HL-60 (cell line): Measurements from ENCODE around the gene ZFAND3.
"Not testable (repeated sequence)": the region's sequence is repeated elsewhere in the genome, so short reads cannot be mapped to it uniquely, and the experiment has no call there.

Experiments
- DNase-seq, 2 experiments: peaks; one replicate each; pipeline ENCODE4 v3.0.0-alpha.2; 2010 to 2020; ENCODE audit warnings: low read depth in 1 of 2, low spot score in 1 of 2
- H3K27ac ChIP-seq: fragments of 250-450 bp; sonication (Bioruptor Pico); replicated peaks from 2 replicates; pipeline ENCODE4 v1.5.1; 2020; ENCODE audit warnings: mild to moderate bottlenecking, moderate library complexity
- H3K27me3 ChIP-seq: fragments of 250-450 bp; sonication (Bioruptor Pico); 2 replicates; pipeline ENCODE4 v1.5.1; 2021; ENCODE audit warnings: mild to moderate bottlenecking, moderate library complexity; ENCODE audit not compliant: insufficient read depth, poor library complexity, severe bottlenecking
- H3K4me3 ChIP-seq: replicated peaks from 2 replicates; pipeline ENCODE4 v1.5.1; 2011; ENCODE audit warnings: mild to moderate bottlenecking, control low read depth, low read length; ENCODE audit not compliant: insufficient read depth
- GABPA ChIP-seq: IDR thresholded peaks from 2 replicates; pipeline ENCODE4 v1.6.1; 2012; ENCODE audit warnings: low read depth
- POLR2AphosphoS5 ChIP-seq: IDR thresholded peaks from 2 replicates; pipeline ENCODE4 v1.6.1; 2012; ENCODE audit warnings: low read depth
- SPI1 ChIP-seq: IDR thresholded peaks from 2 replicates; pipeline ENCODE4 v1.6.1; 2012; ENCODE audit warnings: low read depth, mild to moderate bottlenecking, borderline replicate concordance
- TF ChIP-seq, protein P1 (sequence below): IDR thresholded peaks from 2 replicates; pipeline ENCODE4 v1.6.1; 2012; ENCODE audit warnings: low read depth; ENCODE audit not compliant: insufficient replicate concordance
- TF ChIP-seq, protein P2 (sequence below): IDR thresholded peaks from one replicate; pipeline ENCODE4 v1.5.1; 2011; ENCODE audit warnings: low read length, control low read depth, inconsistent platforms; ENCODE audit not compliant: insufficient read depth

Gene ZFAND3

DNA sequence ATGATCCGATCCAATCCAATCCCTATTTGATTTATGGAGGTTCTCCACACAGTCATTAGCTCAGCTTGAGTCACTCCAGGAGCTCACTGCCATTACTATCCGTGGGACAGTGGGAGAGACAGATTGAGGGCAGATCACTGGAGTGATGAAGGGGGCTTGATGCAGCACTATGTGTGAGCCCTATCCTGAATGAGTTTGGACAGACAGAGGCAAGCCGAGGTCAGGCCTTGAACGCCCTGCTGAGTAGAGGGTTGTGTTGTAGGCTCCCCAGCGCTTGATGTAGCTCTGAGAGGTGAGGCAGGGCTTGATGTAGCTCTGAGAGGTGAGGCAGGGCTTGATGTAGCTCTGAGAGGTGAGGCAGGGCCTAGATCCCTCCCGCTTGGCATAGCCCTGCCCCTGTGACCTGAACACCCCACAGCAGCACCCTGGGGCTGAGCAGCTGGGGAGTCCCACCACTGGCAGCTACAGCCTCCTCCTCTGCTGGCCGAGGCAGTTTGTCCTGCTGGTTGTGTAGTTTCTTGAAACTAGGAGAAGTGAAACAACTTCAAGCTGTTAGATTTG lies 58.7 kb downstream of the ZFAND3 start:
- TF ChIP-seq, protein P1, sequence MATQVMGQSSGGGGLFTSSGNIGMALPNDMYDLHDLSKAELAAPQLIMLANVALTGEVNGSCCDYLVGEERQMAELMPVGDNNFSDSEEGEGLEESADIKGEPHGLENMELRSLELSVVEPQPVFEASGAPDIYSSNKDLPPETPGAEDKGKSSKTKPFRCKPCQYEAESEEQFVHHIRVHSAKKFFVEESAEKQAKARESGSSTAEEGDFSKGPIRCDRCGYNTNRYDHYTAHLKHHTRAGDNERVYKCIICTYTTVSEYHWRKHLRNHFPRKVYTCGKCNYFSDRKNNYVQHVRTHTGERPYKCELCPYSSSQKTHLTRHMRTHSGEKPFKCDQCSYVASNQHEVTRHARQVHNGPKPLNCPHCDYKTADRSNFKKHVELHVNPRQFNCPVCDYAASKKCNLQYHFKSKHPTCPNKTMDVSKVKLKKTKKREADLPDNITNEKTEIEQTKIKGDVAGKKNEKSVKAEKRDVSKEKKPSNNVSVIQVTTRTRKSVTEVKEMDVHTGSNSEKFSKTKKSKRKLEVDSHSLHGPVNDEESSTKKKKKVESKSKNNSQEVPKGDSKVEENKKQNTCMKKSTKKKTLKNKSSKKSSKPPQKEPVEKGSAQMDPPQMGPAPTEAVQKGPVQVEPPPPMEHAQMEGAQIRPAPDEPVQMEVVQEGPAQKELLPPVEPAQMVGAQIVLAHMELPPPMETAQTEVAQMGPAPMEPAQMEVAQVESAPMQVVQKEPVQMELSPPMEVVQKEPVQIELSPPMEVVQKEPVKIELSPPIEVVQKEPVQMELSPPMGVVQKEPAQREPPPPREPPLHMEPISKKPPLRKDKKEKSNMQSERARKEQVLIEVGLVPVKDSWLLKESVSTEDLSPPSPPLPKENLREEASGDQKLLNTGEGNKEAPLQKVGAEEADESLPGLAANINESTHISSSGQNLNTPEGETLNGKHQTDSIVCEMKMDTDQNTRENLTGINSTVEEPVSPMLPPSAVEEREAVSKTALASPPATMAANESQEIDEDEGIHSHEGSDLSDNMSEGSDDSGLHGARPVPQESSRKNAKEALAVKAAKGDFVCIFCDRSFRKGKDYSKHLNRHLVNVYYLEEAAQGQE = no peak
- no peak for TF ChIP-seq GABPA
- no peak for TF ChIP-seq POLR2AphosphoS5
- no peak for TF ChIP-seq SPI1
- TF ChIP-seq, protein P2, sequence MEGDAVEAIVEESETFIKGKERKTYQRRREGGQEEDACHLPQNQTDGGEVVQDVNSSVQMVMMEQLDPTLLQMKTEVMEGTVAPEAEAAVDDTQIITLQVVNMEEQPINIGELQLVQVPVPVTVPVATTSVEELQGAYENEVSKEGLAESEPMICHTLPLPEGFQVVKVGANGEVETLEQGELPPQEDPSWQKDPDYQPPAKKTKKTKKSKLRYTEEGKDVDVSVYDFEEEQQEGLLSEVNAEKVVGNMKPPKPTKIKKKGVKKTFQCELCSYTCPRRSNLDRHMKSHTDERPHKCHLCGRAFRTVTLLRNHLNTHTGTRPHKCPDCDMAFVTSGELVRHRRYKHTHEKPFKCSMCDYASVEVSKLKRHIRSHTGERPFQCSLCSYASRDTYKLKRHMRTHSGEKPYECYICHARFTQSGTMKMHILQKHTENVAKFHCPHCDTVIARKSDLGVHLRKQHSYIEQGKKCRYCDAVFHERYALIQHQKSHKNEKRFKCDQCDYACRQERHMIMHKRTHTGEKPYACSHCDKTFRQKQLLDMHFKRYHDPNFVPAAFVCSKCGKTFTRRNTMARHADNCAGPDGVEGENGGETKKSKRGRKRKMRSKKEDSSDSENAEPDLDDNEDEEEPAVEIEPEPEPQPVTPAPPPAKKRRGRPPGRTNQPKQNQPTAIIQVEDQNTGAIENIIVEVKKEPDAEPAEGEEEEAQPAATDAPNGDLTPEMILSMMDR = no peak
- H3K4me3 ChIP-seq = no peak overlapping the region
- no peak overlapping the region for H3K27ac ChIP-seq
- no peaks in the 10 kb centered on the region for H3K27me3 ChIP-seq
- no peak for DNase-seq

DNA sequence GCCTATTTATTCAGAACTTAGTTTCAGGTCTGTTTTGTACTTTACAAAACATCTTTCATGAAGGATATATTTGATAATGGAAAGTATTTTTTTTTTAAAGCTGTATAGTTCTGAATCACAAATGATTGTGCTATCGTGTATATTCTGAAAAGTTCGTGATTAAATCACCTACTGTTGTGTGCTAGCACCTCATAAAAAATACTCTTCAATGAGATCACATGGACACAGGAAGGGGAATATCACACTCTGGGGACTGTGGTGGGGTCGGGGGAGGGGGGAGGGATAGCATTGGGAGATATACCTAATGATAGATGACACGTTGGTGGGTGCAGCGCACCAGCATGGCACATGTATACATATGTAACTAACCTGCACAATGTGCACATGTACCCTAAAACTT lies 61.1 kb downstream of the ZFAND3 start:
- H3K27me3 ChIP-seq, H3K4me3 ChIP-seq, DNase-seq, H3K27ac ChIP-seq: not testable (repeated sequence)

DNA sequence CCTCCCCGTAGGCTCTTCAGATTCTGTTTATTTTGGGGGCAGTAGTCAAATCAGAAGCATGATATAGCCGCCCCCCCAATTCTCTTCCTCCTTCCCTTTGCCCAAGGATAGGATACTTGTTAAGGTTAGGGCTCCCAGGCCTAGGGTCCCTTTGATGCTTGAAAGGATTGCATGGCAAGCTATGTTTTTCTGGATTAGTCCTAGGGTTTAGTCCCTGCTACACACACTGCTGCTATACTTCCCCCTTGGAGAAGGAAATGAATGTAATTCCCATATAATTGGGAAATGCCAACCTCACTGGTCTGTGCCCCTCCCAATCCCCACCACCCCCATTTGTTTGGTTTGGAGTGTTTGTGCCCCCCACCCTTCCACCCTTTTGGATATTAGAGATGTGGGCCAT lies 62.8 kb downstream of the ZFAND3 start:
- DNase-seq = no peak
- Histone ChIP-seq H3K27ac (no peak overlapping the region), H3K27me3 (no peaks in the 10 kb centered on the region), H3K4me3 (no peak overlapping the region)
- TF ChIP-seq GABPA = no peak
- TF ChIP-seq, protein P1 = no peak
- TF ChIP-seq SPI1 = no peak
- TF ChIP-seq, protein P2 = no peak
- no peak for TF ChIP-seq POLR2AphosphoS5

DNA sequence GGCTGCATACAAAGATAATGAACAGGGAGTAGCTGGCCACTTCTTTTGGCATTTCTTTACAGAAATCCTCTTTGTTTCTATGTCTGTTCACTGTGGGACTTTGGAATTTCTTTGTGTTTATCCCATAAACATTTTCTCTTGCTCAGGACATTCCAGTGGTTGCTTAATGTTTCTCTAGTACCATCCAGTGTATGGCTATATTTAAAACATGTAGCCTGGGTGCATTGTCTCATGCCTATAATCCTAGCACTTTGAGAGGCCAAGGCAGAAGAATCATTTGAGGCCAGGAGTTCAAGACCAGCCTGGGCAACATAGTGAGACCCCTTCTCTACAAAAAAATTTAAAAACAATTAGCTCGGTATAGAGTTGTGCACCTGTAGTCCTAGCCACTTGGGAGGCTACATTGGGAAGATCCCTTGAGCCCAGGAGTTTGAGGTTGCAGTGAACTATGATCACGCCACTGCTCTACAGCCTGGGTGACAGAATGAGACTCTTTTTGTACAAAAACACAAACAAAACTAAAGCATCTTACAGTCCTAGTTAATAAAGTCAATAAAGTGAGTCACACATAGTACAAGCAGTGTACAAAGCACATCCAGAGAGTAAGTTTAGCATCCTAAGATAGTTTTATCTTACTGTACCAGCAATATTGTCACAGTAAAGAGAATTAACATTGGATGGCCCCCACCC lies 63.3 kb downstream of the ZFAND3 start:
- no peak for TF ChIP-seq GABPA
- TF ChIP-seq, protein P1 = no peak
- TF ChIP-seq SPI1 = no peak
- TF ChIP-seq POLR2AphosphoS5 = no peak
- TF ChIP-seq, protein P2 = no peak
- H3K4me3 ChIP-seq = no peak overlapping the region
- no peak overlapping the region for H3K27ac ChIP-seq
- H3K27me3 ChIP-seq = no peaks in the 10 kb centered on the region
- DNase-seq = no peak
